ENCODE data around the gene HDAC9.

DNA sequence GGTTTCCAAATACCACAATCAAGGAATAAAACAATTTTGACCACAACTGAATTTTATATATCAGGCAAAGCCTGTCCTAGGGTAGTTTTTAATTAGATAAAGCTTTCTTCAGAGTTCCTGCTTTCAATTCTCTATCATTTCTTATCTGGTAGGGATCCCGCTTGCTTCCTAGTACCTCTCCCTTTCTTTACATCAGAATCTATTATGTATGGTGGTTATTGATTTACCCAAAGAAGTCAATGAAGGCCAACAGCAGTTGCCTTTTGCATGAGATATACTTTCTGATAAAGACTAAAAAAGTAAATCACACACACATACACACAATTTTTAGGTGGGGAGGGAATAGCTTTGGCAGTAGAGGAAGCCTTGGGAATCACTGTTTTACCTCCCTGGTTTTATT, 70.7 kb downstream of the HDAC9 start:
- TF ChIP-seq, protein P1, sequence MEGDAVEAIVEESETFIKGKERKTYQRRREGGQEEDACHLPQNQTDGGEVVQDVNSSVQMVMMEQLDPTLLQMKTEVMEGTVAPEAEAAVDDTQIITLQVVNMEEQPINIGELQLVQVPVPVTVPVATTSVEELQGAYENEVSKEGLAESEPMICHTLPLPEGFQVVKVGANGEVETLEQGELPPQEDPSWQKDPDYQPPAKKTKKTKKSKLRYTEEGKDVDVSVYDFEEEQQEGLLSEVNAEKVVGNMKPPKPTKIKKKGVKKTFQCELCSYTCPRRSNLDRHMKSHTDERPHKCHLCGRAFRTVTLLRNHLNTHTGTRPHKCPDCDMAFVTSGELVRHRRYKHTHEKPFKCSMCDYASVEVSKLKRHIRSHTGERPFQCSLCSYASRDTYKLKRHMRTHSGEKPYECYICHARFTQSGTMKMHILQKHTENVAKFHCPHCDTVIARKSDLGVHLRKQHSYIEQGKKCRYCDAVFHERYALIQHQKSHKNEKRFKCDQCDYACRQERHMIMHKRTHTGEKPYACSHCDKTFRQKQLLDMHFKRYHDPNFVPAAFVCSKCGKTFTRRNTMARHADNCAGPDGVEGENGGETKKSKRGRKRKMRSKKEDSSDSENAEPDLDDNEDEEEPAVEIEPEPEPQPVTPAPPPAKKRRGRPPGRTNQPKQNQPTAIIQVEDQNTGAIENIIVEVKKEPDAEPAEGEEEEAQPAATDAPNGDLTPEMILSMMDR (conservative IDR thresholded peaks at IDR 0.05) = no peak
- no peak for TF ChIP-seq EZH2 (IDR thresholded peaks at IDR 0.05; ENCODE audit: low read depth)

All from PC-9 (cell line).